ENCODE data around the gene SYT1.

DNA sequence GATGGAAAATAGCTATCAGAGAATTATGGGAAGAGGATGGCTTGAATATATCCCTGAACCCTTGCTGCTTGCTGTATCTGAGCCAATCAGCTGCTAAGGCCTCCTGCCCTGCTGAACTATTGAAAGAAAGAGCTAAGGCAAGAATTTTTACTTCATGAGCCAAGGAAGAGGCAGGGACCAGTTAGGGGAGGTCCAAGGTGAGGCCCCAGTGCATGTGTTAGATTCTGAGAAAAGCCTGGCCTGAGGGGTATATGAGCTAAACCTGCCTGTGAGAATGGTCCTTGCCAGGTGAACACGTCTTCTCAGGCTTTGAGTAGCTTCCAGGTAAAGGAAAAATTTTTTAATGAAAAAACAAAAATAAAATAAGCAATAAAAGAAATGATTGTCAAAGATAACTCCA lies 218.0 kb downstream of the SYT1 start:
- TF ChIP-seq, protein P1, sequence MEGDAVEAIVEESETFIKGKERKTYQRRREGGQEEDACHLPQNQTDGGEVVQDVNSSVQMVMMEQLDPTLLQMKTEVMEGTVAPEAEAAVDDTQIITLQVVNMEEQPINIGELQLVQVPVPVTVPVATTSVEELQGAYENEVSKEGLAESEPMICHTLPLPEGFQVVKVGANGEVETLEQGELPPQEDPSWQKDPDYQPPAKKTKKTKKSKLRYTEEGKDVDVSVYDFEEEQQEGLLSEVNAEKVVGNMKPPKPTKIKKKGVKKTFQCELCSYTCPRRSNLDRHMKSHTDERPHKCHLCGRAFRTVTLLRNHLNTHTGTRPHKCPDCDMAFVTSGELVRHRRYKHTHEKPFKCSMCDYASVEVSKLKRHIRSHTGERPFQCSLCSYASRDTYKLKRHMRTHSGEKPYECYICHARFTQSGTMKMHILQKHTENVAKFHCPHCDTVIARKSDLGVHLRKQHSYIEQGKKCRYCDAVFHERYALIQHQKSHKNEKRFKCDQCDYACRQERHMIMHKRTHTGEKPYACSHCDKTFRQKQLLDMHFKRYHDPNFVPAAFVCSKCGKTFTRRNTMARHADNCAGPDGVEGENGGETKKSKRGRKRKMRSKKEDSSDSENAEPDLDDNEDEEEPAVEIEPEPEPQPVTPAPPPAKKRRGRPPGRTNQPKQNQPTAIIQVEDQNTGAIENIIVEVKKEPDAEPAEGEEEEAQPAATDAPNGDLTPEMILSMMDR (IDR thresholded peaks at IDR 0.05): no peak
- no peak for TF ChIP-seq POLR2AphosphoS5 (IDR thresholded peaks at IDR 0.05)

Measured in prostate gland (tissue), 2 donors.